LNCaP clone FGC (cell line): Measurements from ENCODE around the gene PLSCR1.
"Not testable (repeated sequence)": the region's sequence is repeated elsewhere in the genome, so short reads cannot be mapped to it uniquely, and the experiment has no call there.

Source experiments
- DNase-seq: peaks from one replicate; pipeline ENCODE4 v3.0.0-alpha.2; 2011; ENCODE audit warnings: low read depth
- H3K4me3 ChIP-seq: 2 replicates; pipeline ENCODE4 v1.5.1; 2011; ENCODE audit warnings: mild to moderate bottlenecking, low read depth, low read length, control low read depth
- TF ChIP-seq, protein P1 (sequence below): IDR thresholded peaks from 2 replicates; pipeline ENCODE4 v1.5.1; 2012; ENCODE audit warnings: mild to moderate bottlenecking; ENCODE audit not compliant: control insufficient read depth, insufficient read depth; ENCODE audit errors: extremely low read depth

PLSCR1 gene

DNA sequence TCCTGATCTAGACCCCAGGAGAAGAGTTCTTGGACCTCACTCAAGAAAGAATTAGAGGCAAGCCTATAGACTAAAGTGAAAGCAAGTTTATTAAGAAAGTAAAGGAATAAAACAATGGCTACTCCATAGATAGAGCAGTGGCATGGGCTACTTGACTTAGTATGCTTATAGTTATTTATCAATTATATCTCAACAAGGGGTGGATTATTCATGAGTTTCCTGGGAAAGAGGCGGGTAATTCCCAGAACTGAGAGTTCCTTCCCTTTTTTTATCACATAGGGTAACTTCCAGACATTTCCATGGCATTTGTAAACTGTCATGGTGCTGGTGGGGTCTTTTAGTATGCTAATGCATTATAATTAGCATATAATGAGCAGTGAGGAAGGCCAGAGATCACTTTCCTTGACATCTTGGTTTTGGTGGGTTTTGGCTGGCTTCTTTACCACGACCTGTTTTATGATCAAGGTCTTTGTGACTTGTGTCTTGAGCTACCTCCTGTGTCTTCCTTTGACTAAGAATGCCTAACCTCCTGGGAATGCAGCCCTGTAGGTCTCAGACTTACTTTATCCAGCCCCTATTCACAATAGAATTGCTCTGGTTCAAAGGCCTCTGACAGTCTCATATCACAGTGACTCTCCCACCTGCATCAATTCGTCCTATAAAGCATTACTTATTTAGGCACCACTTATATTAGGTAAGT lies 39.8 kb downstream of the PLSCR1 start:
- no peak overlapping the region for H3K4me3 ChIP-seq
- TF ChIP-seq, protein P1, sequence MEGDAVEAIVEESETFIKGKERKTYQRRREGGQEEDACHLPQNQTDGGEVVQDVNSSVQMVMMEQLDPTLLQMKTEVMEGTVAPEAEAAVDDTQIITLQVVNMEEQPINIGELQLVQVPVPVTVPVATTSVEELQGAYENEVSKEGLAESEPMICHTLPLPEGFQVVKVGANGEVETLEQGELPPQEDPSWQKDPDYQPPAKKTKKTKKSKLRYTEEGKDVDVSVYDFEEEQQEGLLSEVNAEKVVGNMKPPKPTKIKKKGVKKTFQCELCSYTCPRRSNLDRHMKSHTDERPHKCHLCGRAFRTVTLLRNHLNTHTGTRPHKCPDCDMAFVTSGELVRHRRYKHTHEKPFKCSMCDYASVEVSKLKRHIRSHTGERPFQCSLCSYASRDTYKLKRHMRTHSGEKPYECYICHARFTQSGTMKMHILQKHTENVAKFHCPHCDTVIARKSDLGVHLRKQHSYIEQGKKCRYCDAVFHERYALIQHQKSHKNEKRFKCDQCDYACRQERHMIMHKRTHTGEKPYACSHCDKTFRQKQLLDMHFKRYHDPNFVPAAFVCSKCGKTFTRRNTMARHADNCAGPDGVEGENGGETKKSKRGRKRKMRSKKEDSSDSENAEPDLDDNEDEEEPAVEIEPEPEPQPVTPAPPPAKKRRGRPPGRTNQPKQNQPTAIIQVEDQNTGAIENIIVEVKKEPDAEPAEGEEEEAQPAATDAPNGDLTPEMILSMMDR = no peak
- DNase-seq = no peak

DNA sequence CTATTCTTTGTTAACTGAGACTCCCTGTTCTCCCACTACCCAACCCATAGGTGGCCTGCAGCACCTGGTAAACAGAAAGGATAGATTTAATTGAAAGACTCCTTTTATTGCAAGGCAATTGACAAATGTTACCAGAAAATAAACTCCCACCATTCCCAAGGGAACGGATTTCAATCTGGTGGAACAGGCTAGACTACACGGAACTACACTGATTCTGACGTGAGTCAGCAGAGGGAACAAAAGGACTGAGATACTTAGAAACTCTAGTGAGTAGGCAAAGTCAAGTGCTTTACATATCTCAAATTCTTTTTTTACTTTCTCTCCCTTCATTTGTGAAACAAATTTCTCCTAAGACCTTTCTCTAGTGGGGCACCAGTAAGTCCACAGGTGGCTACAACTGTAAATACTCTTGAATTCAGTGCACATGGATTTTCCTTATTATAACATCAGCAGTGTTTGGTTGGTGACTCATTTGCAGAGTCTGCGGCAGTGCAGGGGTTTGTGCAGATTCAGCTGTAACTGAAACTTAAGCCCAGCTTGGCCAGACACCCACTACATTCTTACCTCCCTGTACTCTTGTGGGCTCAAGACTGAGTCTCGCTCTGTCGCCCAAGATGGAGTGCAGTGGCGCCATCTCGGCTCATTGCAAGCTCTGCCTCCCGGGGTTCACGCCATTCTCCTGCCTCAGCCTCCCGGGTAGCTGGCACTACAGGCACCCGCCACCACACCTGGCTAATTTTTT lies 40.8 kb downstream of the PLSCR1 start:
- peak; percentile 28 for DNase-seq
- TF ChIP-seq, protein P1 = peak; percentile 17; the same call in 1 of the 2 replicates

DNA sequence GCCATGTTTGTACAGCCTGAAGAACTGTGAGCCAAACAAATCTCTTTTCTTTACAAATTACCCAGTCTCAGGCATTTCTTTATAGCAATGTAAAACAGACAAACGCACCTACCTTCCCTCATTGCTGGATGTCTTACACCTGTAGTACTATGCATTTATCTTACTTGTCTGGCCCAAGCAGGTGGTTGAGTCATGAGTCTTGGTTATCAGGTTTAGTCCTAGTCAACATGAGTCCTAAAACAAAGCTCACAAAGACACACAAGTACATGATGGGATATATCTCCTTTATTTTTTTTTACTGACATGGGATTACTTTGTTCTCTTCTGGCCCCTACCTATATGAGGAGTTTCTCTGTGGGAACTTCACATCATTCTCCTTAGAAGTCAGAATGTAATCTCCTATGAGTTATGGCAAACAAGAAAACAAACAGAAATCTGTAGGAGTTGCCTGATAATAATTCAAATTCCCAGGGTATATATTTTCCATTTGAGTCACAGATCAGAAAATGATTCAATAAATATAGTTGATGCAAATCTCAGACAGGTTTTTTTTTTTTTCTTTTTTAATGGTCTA lies 41.4 kb downstream of the PLSCR1 start:
- TF ChIP-seq, protein P1 = no peak
- no peak for DNase-seq
- H3K4me3 ChIP-seq = no peak overlapping the region

More for the DNA sequence above, 40.8 kb downstream of the PLSCR1 start:
- no peak overlapping the region for H3K4me3 ChIP-seq

DNA sequence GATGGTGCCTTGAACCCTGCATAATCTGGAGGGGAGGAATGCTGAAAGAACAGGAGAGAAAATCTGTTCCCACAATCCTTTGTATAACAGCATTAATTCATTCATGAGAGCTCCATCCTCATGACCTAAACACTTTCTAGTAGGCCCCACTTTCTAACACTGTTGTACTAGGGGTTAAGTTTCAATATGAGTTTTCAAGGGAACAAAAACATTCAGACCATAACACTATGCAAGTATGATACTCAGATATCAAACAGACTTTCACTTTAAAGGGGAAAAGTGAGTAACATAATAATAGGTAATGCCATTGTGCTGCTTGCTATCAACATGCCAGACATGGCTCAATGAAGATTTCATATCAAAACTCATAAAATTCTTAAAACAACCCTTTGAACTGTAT lies 42.7 kb downstream of the PLSCR1 start:
- H3K4me3 ChIP-seq = no peak overlapping the region
- no peak for DNase-seq
- TF ChIP-seq, protein P1 = no peak

DNA sequence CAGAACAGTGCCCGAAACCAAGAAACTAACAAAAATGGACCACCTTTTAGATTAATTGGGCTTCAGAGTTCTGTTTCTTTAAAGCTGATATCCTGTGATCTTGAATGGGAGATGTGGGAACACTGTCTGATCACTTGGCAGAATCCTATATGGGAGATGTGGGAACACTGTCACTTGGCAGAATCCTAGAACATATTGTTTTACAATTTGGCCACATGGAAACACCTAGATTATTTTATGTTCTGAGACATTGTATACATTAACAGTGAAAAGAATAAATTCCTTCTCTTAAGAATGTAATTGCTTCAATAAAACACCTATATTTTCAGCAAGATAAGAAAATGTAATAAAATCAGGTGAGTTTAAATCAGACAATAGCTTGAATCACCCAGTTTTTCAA lies 44.7 kb downstream of the PLSCR1 start:
- no peak for DNase-seq
- no peak overlapping the region for H3K4me3 ChIP-seq
- TF ChIP-seq, protein P1 = no peak

DNA sequence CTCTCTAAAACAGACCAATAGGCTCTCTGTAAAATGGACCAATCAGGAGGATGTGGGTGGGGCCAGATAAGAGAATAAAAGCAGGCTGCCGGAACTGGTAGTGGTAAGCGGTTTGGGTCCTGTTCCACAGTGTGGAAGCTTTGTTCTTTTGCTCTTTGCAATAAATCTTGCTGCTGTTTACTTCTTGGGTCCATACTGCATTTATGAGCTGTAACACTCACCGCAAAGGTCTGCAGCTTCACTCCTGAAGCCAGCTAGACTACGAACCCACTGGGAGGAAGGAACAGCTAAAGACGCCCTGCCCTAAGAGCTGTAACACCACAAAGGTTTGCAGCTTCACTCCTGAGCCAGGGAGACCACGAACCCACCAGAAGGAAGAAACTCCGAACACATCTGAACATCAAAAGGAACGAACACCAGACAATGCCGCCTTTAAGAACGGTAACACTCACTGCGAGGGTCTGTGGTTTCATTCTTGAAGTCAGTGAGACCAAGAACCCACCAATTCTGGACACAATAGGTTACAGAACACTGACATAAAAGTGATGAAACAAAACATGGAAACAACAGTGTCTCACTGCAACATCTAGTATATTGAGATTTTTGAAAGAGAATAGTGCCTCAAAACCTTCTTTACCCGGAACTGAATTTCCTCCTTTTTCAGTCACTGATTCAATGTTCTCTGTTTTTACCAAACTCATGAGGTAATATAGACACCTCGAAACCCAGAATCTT lies 46.2 kb downstream of the PLSCR1 start:
- no peak overlapping the region for H3K4me3 ChIP-seq
- no peak for DNase-seq
- TF ChIP-seq, protein P1 = no peak

DNA sequence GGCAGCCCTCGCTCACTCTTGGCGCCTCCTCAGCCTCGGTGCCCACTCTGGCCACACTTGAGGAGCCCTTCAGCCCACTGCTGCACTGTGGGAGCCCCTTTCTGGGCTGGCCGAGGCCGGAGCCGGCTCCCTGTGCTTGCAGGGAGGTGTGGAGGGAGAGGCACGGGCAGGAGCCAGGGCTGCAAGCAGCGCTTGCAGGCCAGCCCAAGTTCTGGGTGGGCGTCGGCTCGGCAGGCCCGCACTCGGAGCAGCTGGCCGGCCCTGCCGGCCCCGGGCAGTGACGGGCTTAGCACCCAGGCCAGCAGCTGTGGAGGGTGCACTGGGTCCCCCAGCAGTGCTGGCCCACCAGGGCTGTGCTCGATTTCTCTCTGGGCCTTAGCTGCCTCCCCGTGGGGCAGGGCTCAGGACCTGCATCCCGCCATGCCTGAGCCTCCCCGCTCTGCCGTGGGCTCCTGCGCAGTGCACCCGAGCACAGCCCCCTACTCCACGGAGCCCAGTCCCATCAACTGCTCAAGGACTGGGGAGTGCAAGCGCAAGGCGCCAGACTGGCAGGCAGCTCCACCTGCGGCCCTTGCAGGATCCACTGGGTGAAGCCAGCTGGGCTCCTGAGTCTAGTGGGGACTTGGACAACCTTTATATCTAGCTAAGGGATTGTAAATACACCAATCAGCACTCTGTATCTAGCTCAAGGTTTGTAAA lies 47.1 kb downstream of the PLSCR1 start:
- not testable (repeated sequence) for H3K4me3 ChIP-seq, DNase-seq
